ENCODE data around the gene PRRG4. TPM values are rescaled to one million over a fixed set of nuclear protein-coding genes. Genes with fewer than 3 reads are reported as not detected.

Gene PRRG4
- total RNA-seq, result 1 to 10 TPM in 3 of 4 donors, under 1 TPM in 1; 0.75 to 2.2 (median 1.2) TPM

DNA sequence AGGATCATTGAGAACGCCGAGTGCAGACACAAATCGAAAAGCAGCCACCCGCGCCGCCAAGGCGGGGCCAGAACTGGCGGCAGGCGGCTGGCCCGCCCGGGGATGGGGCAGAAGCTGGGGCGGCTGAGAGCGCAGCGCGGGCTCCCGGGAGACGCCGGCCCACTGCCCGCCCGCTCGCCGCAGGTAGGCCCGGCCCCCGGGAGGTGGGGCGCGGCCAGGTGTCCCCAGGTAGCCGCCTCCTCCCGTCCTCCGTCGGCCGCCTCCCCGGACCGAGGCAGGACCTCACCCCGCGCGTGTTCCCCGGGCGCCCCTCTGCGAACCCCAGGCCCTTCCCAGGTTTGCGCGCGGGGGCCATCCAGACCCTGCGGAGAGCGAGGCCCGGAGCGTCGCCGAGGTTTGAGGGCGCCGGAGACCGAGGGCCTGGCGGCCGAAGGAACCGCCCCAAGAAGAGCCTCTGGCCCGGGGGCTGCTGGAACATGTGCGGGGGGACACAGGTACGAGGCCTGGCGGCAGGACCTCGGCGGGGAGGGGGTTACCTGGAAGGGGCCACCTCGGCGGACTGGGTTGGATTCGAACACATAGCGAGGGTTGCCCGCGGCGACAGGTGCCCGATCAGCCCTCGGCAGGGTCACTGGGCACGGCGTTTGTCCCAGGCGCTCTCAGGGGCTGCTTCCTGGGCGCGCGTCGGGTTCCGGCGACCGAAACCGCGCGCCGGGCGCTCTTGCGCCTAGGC lies at the start of gene PRRG4:
TSS of gene PRRG4 (plus strand) at position 248 of the 733 bp plus-strand sequence. CDS start 603 bp downstream, outside the sequence.
- TF ChIP-seq, protein P1, sequence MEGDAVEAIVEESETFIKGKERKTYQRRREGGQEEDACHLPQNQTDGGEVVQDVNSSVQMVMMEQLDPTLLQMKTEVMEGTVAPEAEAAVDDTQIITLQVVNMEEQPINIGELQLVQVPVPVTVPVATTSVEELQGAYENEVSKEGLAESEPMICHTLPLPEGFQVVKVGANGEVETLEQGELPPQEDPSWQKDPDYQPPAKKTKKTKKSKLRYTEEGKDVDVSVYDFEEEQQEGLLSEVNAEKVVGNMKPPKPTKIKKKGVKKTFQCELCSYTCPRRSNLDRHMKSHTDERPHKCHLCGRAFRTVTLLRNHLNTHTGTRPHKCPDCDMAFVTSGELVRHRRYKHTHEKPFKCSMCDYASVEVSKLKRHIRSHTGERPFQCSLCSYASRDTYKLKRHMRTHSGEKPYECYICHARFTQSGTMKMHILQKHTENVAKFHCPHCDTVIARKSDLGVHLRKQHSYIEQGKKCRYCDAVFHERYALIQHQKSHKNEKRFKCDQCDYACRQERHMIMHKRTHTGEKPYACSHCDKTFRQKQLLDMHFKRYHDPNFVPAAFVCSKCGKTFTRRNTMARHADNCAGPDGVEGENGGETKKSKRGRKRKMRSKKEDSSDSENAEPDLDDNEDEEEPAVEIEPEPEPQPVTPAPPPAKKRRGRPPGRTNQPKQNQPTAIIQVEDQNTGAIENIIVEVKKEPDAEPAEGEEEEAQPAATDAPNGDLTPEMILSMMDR (IDR thresholded peaks at IDR 0.05; ENCODE audit: low read depth), result no peak

DNA sequence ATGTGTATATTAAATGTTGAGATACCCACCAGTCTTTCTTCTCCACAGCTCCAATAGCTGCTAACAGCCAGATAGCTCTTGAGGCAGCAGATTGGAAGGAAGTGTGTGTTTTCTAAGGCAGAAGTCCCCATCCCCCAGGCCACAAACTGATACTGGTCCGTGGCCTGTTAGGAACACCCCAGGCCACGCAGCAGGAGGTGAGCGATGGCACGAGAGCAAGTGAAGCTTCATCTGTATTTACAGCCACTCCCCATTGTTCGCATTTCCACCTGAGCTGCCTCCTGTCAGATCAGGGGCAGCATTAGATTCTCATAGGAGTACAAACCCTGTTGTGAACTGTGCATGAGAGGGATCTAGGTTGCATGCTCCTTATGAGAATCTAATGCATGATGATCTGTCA lies 48.0 kb upstream of the PRRG4 start:
- TF ChIP-seq, protein P1 (IDR thresholded peaks at IDR 0.05; ENCODE audit: low read depth), result no peak

DNA sequence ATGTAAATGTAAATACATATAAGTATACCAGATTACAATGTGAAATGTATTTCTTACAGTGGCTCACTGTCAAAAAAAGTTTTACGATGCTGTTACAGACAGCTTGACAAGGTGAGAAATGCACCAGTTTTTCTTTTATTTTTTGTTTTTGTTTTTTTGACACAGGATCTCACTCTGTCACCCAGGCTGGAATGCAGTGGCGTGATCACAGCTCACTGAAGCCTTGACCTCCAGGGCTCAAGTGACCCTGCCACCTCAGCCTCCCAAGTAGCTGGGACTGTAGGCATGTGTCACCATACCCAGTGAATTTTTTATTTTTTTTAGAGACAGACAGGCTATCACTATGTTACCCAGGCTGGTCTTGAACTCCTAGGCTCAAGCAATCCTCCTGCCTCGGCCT lies 44.5 kb upstream of the PRRG4 start:
- TF ChIP-seq, protein P1 (IDR thresholded peaks at IDR 0.05; ENCODE audit: low read depth), result no peak

DNA sequence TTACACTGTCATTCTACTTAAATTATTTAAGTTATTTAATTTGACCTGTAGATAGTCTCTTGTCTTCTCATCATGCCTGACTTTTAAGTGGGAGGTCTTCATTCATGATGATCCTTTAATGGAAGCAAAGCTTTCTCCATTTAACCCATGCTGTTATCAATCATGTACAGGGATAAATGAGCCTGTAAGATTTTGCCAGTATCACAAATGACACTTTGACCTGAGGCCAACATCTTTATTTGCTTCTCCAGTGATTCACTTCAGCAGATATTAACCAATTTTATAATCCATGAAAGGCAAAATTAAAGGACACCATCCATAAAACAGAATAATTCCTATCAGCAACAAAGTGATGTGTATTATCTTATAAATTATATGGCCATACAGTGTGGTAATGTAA lies 42.9 kb upstream of the PRRG4 start:
- TF ChIP-seq, protein P1 (IDR thresholded peaks at IDR 0.05; ENCODE audit: low read depth), result no peak

DNA sequence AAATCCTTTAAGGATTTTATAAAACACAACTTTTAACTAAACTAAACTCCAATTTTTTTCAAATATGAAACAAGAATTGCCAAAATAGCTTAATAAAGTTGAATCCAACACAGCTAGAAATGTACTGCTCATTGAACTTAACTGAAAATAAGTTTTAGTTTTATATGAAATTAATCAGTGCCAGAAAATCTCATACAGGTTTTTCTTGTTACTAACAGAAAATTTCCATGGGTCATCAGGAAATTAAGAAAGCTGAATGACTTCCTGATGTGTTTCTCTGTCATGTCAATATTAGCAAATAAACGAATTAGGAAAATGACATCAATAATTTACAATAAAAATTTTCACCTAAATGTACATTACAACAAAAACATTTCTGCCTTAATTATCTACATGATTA lies 38.8 kb upstream of the PRRG4 start:
- TF ChIP-seq, protein P1 (IDR thresholded peaks at IDR 0.05; ENCODE audit: low read depth), result no peak

DNA sequence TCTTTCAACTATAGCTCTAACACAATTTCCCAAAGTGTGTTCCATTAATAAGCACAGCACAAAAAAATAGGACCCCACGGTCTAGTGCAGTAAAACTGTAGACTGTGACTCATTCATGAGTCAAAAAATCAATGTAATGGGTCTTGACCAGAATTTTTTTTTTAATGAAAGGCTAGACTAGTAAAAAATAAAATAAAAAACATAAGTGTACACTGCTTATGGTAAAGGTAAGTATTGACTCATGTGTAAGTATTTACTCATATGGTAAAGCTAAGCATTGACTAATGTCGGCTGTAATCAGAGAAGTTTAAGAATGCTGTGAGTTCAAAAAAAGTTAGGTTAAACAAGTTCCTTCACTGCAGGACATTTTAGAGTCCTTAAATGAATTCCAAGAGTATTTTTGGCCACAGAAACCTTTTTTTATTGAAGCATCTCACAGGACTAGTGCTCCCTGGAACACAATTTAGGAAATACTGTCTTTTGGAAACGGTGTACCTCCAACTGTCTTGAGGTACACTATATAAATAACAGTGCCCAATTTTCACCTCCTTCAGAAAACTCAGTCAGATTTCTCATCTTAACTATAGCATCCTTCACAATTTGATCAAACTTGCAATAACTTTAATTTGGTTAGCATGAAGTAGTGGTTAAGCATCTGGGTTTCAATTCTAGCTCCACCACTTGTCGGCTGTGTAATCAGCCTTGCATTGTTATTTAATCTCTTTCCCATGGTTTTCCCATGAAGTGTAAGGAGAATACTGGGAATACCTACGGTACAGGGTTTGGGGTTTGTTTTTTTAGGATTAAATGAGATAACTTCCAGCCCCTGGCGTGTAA lies 37.4 kb upstream of the PRRG4 start:
- TF ChIP-seq, protein P1 (IDR thresholded peaks at IDR 0.05; ENCODE audit: low read depth), result no peak

DNA sequence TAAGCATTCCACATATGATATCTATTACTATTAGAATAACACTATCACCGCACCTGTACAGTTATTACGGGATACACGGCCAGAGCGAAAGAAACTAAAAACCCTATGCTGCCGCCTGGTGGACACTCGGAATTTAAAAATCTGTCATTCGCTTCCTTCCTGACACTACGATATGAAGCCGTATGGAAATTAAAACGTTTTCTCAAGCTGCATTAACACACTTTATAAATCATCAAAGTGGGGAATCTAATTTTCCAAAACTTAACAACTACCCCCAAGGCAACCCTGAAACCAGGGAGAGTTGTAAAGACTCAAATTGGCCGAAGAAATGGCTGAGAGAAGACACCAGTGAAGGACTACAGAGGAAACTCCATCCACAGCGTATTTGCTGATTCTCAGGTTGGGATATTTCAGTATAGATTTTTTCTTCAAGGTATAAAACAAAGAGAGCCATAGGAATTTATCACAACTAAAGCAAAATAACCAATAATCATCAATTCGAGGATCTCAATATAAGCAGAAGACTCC lies 36.7 kb upstream of the PRRG4 start:
- TF ChIP-seq, protein P1 (IDR thresholded peaks at IDR 0.05; ENCODE audit: low read depth), result no peak
